ENCODE results near the gene KCNQ1OT1. TPM values are rescaled to one million over a fixed set of nuclear protein-coding genes. Genes with fewer than 3 reads are reported as not detected.

Gene KCNQ1OT1
- total RNA-seq, 4 donors from 2014 or later = 0.16 to 0.61 (median 0.30) TPM

GRCh38 chr11:2592559-2593392 lies 107.0 kb downstream of the KCNQ1OT1 start:
- no peaks in the 10 kb centered on the region for H3K36me3 ChIP-seq
- no peaks in the 10 kb centered on the region for H3K27me3 ChIP-seq
- no peak for ATAC-seq
- no peak for DNase-seq
- intact Hi-C loops (cut with DNase I; ENCODE audit: low total_unique reads) = no loop called here
- no peaks in the 10 kb centered on the region for H3K4me1 ChIP-seq
- no peak overlapping the region for H3K4me3 ChIP-seq
- in situ Hi-C loops (cut with MboI; ENCODE audit: low sequenced_read_pairs in 4 of 4) = no loop called here
- peaks cover 0 to 2% (median 0%) of the 10 kb centered on the region in 3 donors for H3K9me3 ChIP-seq
- H3K27ac ChIP-seq = no peak overlapping the region
- no peak for TF ChIP-seq CTCF (IDR thresholded peaks at IDR 0.05 in 4 of 5, conservative IDR thresholded peaks at IDR 0.05 in 1 of 5)
- TF ChIP-seq POLR2A (IDR thresholded peaks at IDR 0.05) = no peak

DNA sequence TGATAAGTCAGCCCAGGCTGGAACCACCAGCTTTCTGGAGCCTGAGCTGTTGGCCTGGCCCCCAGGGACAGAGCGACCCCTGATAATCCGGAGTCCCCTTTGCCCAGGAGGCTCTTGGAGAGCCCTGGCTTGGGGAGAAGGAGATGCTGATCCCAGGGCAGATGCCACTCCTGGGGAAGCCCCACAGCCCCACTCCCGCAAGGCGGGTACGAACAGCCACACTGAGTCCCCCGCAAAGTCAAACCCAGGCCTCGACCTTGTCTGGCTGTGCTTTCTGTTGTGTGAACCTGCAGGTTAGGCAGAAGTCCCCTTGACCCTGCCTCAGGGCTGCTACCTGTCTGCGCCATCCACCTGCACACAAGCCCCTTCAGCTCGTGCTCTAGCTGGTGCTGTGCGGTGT lies 108.0 kb downstream of the KCNQ1OT1 start:
- TF ChIP-seq CTCF (IDR thresholded peaks at IDR 0.05 in 4 of 5, conservative IDR thresholded peaks at IDR 0.05 in 1 of 5) (no peak), POLR2A (IDR thresholded peaks at IDR 0.05) (no peak)
- Histone ChIP-seq H3K36me3 (no peaks in the 10 kb centered on the region), H3K4me1 (no peaks in the 10 kb centered on the region), H3K27me3 (no peaks in the 10 kb centered on the region), H3K27ac (no peak overlapping the region), H3K9me3 (no peaks in the 10 kb centered on the region), H3K4me3 (no peak overlapping the region)
- ATAC-seq = no peak
- intact Hi-C loops (cut with DNase I; ENCODE audit: low total_unique reads) = no loop called here
- in situ Hi-C loops (cut with MboI; ENCODE audit: low sequenced_read_pairs in 4 of 4) = no loop called here
- DNase-seq = peak in 1 of 2 donors; percentile 7

DNA sequence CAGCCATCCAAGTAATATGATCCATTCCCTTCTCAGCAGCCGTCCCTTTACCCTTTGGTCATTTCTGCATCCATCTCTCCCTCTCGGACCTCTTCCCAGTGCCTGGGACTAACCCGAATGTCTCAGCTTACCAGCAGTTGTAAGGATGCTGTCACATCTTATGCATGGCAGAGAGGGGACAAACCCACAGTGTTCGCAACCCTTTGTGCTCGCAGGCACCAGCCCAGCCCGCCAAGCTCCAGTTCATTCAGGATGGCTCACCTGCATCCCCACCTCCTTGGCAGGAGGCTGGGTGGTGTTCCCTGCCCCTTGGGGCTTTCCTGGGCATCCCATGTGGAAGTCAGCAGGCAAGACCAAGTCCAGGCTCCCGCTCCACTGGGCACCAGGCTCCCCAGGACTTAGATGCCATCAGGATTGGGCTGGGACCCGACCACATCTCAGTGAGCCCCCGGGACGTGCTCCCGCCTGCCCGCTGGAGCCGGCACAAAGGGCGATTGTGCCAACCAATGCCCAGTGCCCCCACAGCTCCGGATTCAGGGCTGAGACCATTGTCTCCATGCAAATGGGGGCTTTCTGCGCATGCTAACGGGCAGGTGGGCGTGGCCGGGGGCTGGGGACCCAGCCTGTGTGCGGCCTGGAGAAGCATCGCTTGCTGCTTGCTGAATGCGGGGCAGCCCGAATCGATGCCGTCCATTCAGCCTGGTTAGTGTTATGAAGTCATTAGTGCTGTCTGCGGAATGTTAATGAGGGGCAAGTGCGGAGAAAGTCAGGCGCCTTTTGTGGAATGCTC lies 108.6 kb downstream of the KCNQ1OT1 start:
- H3K4me3 ChIP-seq = no peak overlapping the region
- no peaks in the 10 kb centered on the region for H3K27me3 ChIP-seq
- no peak for DNase-seq
- no peaks in the 10 kb centered on the region for H3K36me3 ChIP-seq
- H3K27ac ChIP-seq = no peak overlapping the region
- TF ChIP-seq POLR2A (IDR thresholded peaks at IDR 0.05) (no peak), CTCF (IDR thresholded peaks at IDR 0.05 in 4 of 5, conservative IDR thresholded peaks at IDR 0.05 in 1 of 5) (no peak)
- intact Hi-C loops (cut with DNase I; ENCODE audit: low total_unique reads) = no loop called here
- no peaks in the 10 kb centered on the region for H3K9me3 ChIP-seq
- no peaks in the 10 kb centered on the region for H3K4me1 ChIP-seq
- ATAC-seq = no peak
- in situ Hi-C loops (cut with MboI; ENCODE audit: low sequenced_read_pairs in 4 of 4) = no loop called here

GRCh38 chr11:2590131-2590964 lies 109.4 kb downstream of the KCNQ1OT1 start:
- Histone ChIP-seq H3K27me3 (no peaks in the 10 kb centered on the region), H3K9me3 (no peaks in the 10 kb centered on the region), H3K27ac (no peak overlapping the region), H3K36me3 (no peaks in the 10 kb centered on the region), H3K4me1 (no peaks in the 10 kb centered on the region), H3K4me3 (no peak overlapping the region)
- in situ Hi-C loops (cut with MboI; ENCODE audit: low sequenced_read_pairs in 4 of 4) = no loop called here
- TF ChIP-seq CTCF (IDR thresholded peaks at IDR 0.05 in 4 of 5, conservative IDR thresholded peaks at IDR 0.05 in 1 of 5) = no peak
- no peak for TF ChIP-seq POLR2A (IDR thresholded peaks at IDR 0.05)
- ATAC-seq = no peak
- intact Hi-C loops (cut with DNase I; ENCODE audit: low total_unique reads) = no loop called here
- peak in 1 of 2 donors; percentile 9 for DNase-seq

Measured in gastrocnemius medialis (tissue), 4 donors.